ENCODE data around the gene TMEM129. TPM values are rescaled to one million over a fixed set of nuclear protein-coding genes. Genes with fewer than 3 reads are reported as not detected.
"Not testable (repeated sequence)": the region's sequence is repeated elsewhere in the genome, so short reads cannot be mapped to it uniquely, and the experiment has no call there.

The TMEM129 gene
- total RNA-seq, 2 experiments from 2014 or later, result 19.0 to 19.8 TPM

- H3K9me3 Mint-ChIP-seq, result no peaks in the 10 kb centered on the region
- H3K27me3 Mint-ChIP-seq (ENCODE audit: low read depth), result no peaks in the 10 kb centered on the region
- no peak overlapping the region for H3K4me3 Mint-ChIP-seq
- H3K27ac Mint-ChIP-seq, result no peak overlapping the region
- peaks cover 9% of the 10 kb centered on the region for H3K4me1 Mint-ChIP-seq (ENCODE audit: low read depth)
- H3K36me3 Mint-ChIP-seq (ENCODE audit: low read depth), result no peaks in the 10 kb centered on the region
- CTCF ChIA-PET, result interaction anchor here (2.7 kb wide), 1 partner anchor 15 kb away, joined by 9 read pairs; no protein-coding TSS in a partner anchor
- intact Hi-C loops (cut with micrococcal nuclease), result no loop called here
- DNase-seq, result no peak
Observed at GRCh38 chr4:1678244-1678643, 42.9 kb downstream of the TMEM129 start.

GRCh38 chr4:1676605-1677525 is 44.3 kb downstream of the TMEM129 start:
- no peaks in the 10 kb centered on the region for H3K9me3 Mint-ChIP-seq
- no peak overlapping the region for H3K27ac Mint-ChIP-seq
- no peak for DNase-seq
- intact Hi-C loops (cut with micrococcal nuclease), result no loop called here
- CTCF ChIA-PET, result interaction anchor here (2.7 kb wide), 1 partner anchor 16 kb away, joined by 9 read pairs; no protein-coding TSS in a partner anchor
- H3K27me3 Mint-ChIP-seq (ENCODE audit: low read depth), result no peaks in the 10 kb centered on the region
- no peaks in the 10 kb centered on the region for H3K4me1 Mint-ChIP-seq (ENCODE audit: low read depth)
- H3K36me3 Mint-ChIP-seq (ENCODE audit: low read depth), result no peaks in the 10 kb centered on the region
- H3K4me3 Mint-ChIP-seq, result no peak overlapping the region

GRCh38 chr4:1675802-1676137 is 45.4 kb downstream of the TMEM129 start:
- Mint-ChIP-seq H3K27ac (no peak overlapping the region), H3K9me3 (no peaks in the 10 kb centered on the region), H3K27me3 (ENCODE audit: low read depth) (no peaks in the 10 kb centered on the region), H3K4me3 (no peak overlapping the region), H3K4me1 (ENCODE audit: low read depth) (no peaks in the 10 kb centered on the region), H3K36me3 (ENCODE audit: low read depth) (no peaks in the 10 kb centered on the region)
- CTCF ChIA-PET, result interaction anchor here (2.7 kb wide), 1 partner anchor 17 kb away, joined by 9 read pairs; no protein-coding TSS in a partner anchor
- DNase-seq, result no peak
- intact Hi-C loops (cut with micrococcal nuclease), result no loop called here

GRCh38 chr4:1675136-1675801 is 45.9 kb downstream of the TMEM129 start:
- no peaks in the 10 kb centered on the region for H3K36me3 Mint-ChIP-seq (ENCODE audit: low read depth)
- H3K4me1 Mint-ChIP-seq (ENCODE audit: low read depth), result no peaks in the 10 kb centered on the region
- no peak overlapping the region for H3K27ac Mint-ChIP-seq
- no peak for DNase-seq
- H3K9me3 Mint-ChIP-seq, result no peaks in the 10 kb centered on the region
- H3K27me3 Mint-ChIP-seq (ENCODE audit: low read depth), result no peaks in the 10 kb centered on the region
- intact Hi-C loops (cut with micrococcal nuclease), result no loop called here
- no peak overlapping the region for H3K4me3 Mint-ChIP-seq
- CTCF ChIA-PET, result no interaction called here

- Mint-ChIP-seq H3K9me3 (no peaks in the 10 kb centered on the region), H3K27me3 (ENCODE audit: low read depth) (no peaks in the 10 kb centered on the region), H3K4me1 (ENCODE audit: low read depth) (no peaks in the 10 kb centered on the region), H3K36me3 (ENCODE audit: low read depth) (no peaks in the 10 kb centered on the region), H3K27ac (no peak overlapping the region), H3K4me3 (no peak overlapping the region)
- CTCF ChIA-PET, result no interaction called here
- DNase-seq, result no peak
- intact Hi-C loops (cut with micrococcal nuclease), result no loop called here
Observed at GRCh38 chr4:1674682-1675081, 46.4 kb downstream of the TMEM129 start.

GRCh38 chr4:1673671-1674070 is 47.5 kb downstream of the TMEM129 start:
- CTCF ChIA-PET, result no interaction called here
- H3K4me3 Mint-ChIP-seq, result no peak overlapping the region

GRCh38 chr4:1671011-1671410 is 50.1 kb downstream of the TMEM129 start:
- H3K27me3 Mint-ChIP-seq (ENCODE audit: low read depth); H3K27ac Mint-ChIP-seq; intact Hi-C loops (cut with micrococcal nuclease); H3K9me3 Mint-ChIP-seq; CTCF ChIA-PET; H3K36me3 Mint-ChIP-seq (ENCODE audit: low read depth); H3K4me1 Mint-ChIP-seq (ENCODE audit: low read depth); H3K4me3 Mint-ChIP-seq; DNase-seq: not testable (repeated sequence)

More at GRCh38 chr4:1673671-1674070, 47.5 kb downstream of the TMEM129 start:
- Mint-ChIP-seq H3K9me3 (no peaks in the 10 kb centered on the region), H3K36me3 (ENCODE audit: low read depth) (no peaks in the 10 kb centered on the region), H3K27me3 (ENCODE audit: low read depth) (no peaks in the 10 kb centered on the region), H3K27ac (no peak overlapping the region), H3K4me1 (ENCODE audit: low read depth) (no peaks in the 10 kb centered on the region)
- intact Hi-C loops (cut with micrococcal nuclease), result no loop called here
- no peak for DNase-seq

- Mint-ChIP-seq H3K27me3 (ENCODE audit: low read depth) (no peaks in the 10 kb centered on the region), H3K36me3 (ENCODE audit: low read depth) (no peaks in the 10 kb centered on the region), H3K4me3 (no peak overlapping the region), H3K27ac (no peak overlapping the region), H3K9me3 (no peaks in the 10 kb centered on the region), H3K4me1 (ENCODE audit: low read depth) (no peaks in the 10 kb centered on the region)
- intact Hi-C loops (cut with micrococcal nuclease), result no loop called here
- no peak for DNase-seq
- CTCF ChIA-PET, result no interaction called here
Observed at GRCh38 chr4:1670279-1670678, 50.8 kb downstream of the TMEM129 start.

- DNase-seq, result no peak
- H3K4me3 Mint-ChIP-seq, result no peak overlapping the region
- no peaks in the 10 kb centered on the region for H3K4me1 Mint-ChIP-seq (ENCODE audit: low read depth)
- H3K27me3 Mint-ChIP-seq (ENCODE audit: low read depth), result no peaks in the 10 kb centered on the region
- intact Hi-C loops (cut with micrococcal nuclease), result no loop called here
- no peak overlapping the region for H3K27ac Mint-ChIP-seq
- no peaks in the 10 kb centered on the region for H3K36me3 Mint-ChIP-seq (ENCODE audit: low read depth)
- CTCF ChIA-PET, result no interaction called here
- no peaks in the 10 kb centered on the region for H3K9me3 Mint-ChIP-seq
Observed at GRCh38 chr4:1669850-1670249, 51.3 kb downstream of the TMEM129 start.

GRCh38 chr4:1669270-1669669 is 51.9 kb downstream of the TMEM129 start:
- H3K9me3 Mint-ChIP-seq, result no peaks in the 10 kb centered on the region
- no peak overlapping the region for H3K4me3 Mint-ChIP-seq
- no peaks in the 10 kb centered on the region for H3K36me3 Mint-ChIP-seq (ENCODE audit: low read depth)
- no peaks in the 10 kb centered on the region for H3K27me3 Mint-ChIP-seq (ENCODE audit: low read depth)
- H3K27ac Mint-ChIP-seq, result no peak overlapping the region
- CTCF ChIA-PET, result no interaction called here
- DNase-seq, result no peak
- no peaks in the 10 kb centered on the region for H3K4me1 Mint-ChIP-seq (ENCODE audit: low read depth)
- intact Hi-C loops (cut with micrococcal nuclease), result no loop called here

- CTCF ChIA-PET, result no interaction called here
- Mint-ChIP-seq H3K27me3 (ENCODE audit: low read depth) (no peaks in the 10 kb centered on the region), H3K27ac (no peak overlapping the region), H3K9me3 (no peaks in the 10 kb centered on the region), H3K4me1 (ENCODE audit: low read depth) (no peaks in the 10 kb centered on the region), H3K4me3 (no peak overlapping the region), H3K36me3 (ENCODE audit: low read depth) (no peaks in the 10 kb centered on the region)
- intact Hi-C loops (cut with micrococcal nuclease), result no loop called here
- no peak for DNase-seq
Observed at GRCh38 chr4:1668488-1668840, 52.7 kb downstream of the TMEM129 start.

GRCh38 chr4:1667273-1667672 is 53.9 kb downstream of the TMEM129 start:
- H3K9me3 Mint-ChIP-seq, result no peaks in the 10 kb centered on the region
- intact Hi-C loops (cut with micrococcal nuclease), result no loop called here
- no peak overlapping the region for H3K27ac Mint-ChIP-seq
- no peaks in the 10 kb centered on the region for H3K36me3 Mint-ChIP-seq (ENCODE audit: low read depth)
- CTCF ChIA-PET, result no interaction called here
- DNase-seq, result no peak
- no peaks in the 10 kb centered on the region for H3K27me3 Mint-ChIP-seq (ENCODE audit: low read depth)
- H3K4me1 Mint-ChIP-seq (ENCODE audit: low read depth), result no peaks in the 10 kb centered on the region
- H3K4me3 Mint-ChIP-seq, result no peak overlapping the region

GRCh38 chr4:1666391-1666790 is 54.7 kb downstream of the TMEM129 start:
- no peaks in the 10 kb centered on the region for H3K9me3 Mint-ChIP-seq
- DNase-seq, result no peak
- H3K27ac Mint-ChIP-seq, result no peak overlapping the region
- intact Hi-C loops (cut with micrococcal nuclease), result no loop called here
- H3K36me3 Mint-ChIP-seq (ENCODE audit: low read depth), result no peaks in the 10 kb centered on the region
- H3K27me3 Mint-ChIP-seq (ENCODE audit: low read depth), result no peaks in the 10 kb centered on the region
- CTCF ChIA-PET, result no interaction called here
- no peak overlapping the region for H3K4me3 Mint-ChIP-seq
- H3K4me1 Mint-ChIP-seq (ENCODE audit: low read depth), result no peaks in the 10 kb centered on the region
